HepG2 (cell line): ENCODE measurements around the gene SDR39U1. TPM values are rescaled to one million over a fixed set of nuclear protein-coding genes. Genes with fewer than 3 reads are reported as not detected.

Source experiments
- ATF7 ChIP-seq, 2 experiments: fragments of 450-650 bp in 1 of 2; sonication (generic) in 1 of 2; formaldehyde crosslinking in 1 of 2; IDR thresholded peaks; 2 replicates each; pipeline versions ENCODE4 v1.4.0 to v1.6.1; 2016 to 2020; ENCODE audit warnings: antibody characterized with exemption in 1 of 2, mild to moderate bottlenecking in 1 of 2, missing genetic modification reagents in 1 of 2
- CBX5 ChIP-seq: sonication (generic); formaldehyde crosslinking; IDR thresholded peaks from 2 replicates; pipeline ENCODE4 v1.4.0; 2020; ENCODE audit warnings: missing genetic modification reagents, borderline replicate concordance
- FOXP1 ChIP-seq, 2 experiments: fragments of 450-650 bp in 1 of 2; IDR thresholded peaks; 2 replicates each; pipeline ENCODE4 v1.6.1; 2017 to 2018; ENCODE audit warnings: antibody characterized with exemption in 1 of 2
- KMT2B ChIP-seq: IDR thresholded peaks from 2 replicates; pipeline ENCODE4 v1.6.1; 2016; ENCODE audit warnings: missing genetic modification reagents, missing compliant biosample characterization
- MAFF ChIP-seq: IDR thresholded peaks from 2 replicates; pipeline ENCODE4 v1.6.1; 2011; ENCODE audit warnings: low read depth, low read length, improper control_type of control experiment
- MLLT10 ChIP-seq: sonication (generic); formaldehyde crosslinking; IDR thresholded peaks from 2 replicates; pipeline ENCODE4 v1.4.0; 2020; ENCODE audit warnings: missing genetic modification reagents
- NFKBIZ ChIP-seq: IDR thresholded peaks from 2 replicates; pipeline ENCODE4 v1.6.1; 2018; ENCODE audit warnings: missing genetic modification reagents, missing compliant biosample characterization
- PAWR ChIP-seq: sonication (generic); formaldehyde crosslinking; IDR thresholded peaks from 2 replicates; pipeline ENCODE4 v1.4.0; 2020; ENCODE audit warnings: missing genetic modification reagents, mild to moderate bottlenecking, borderline replicate concordance
- SP5 ChIP-seq: IDR thresholded peaks from 2 replicates; pipeline ENCODE4 v1.6.1; 2016; ENCODE audit warnings: low read depth, borderline replicate concordance
- ZMYM3 ChIP-seq: sonication (generic); formaldehyde crosslinking; IDR thresholded peaks from 2 replicates; pipeline ENCODE4 v1.5.1; 2020; ENCODE audit warnings: mild to moderate bottlenecking, missing genetic modification reagents
- ZNF264 ChIP-seq: sonication (generic); formaldehyde crosslinking; IDR thresholded peaks from 2 replicates; pipeline ENCODE4 v1.4.0; 2020; ENCODE audit warnings: missing genetic modification reagents
- ZNF598 ChIP-seq: sonication (generic); formaldehyde crosslinking; IDR thresholded peaks from 2 replicates; pipeline ENCODE4 v1.5.1; 2020; ENCODE audit warnings: mild to moderate bottlenecking, missing genetic modification reagents, borderline replicate concordance
- ZNF790 ChIP-seq: sonication (generic); formaldehyde crosslinking; IDR thresholded peaks from 2 replicates; pipeline ENCODE4 v1.8.0; 2022; ENCODE audit warnings: missing genetic modification reagents, mild to moderate bottlenecking, borderline replicate concordance
- polyA plus RNA-seq, 8 experiments: library from polyadenylated mRNA; depleted of rRNA in 3 of 8; stranded (reverse) in 7 of 8; unstranded in 1 of 8; fragments of >200 nt; fragmentation: Illumina TruSeq in 4 of 8; extraction: Trizol in 4 of 8; gene quantifications; 2 replicates each; pipeline versions ENCODE4 v1.2.1 to v1.2.3, GENCODE V29; 2011 to 2016; ENCODE audit warnings: low read depth in 4 of 8, missing spikeins in 1 of 8, mixed read lengths in 1 of 8; ENCODE audit not compliant: insufficient read depth in 1 of 8
- total RNA-seq, 5 experiments: library from RNA; depleted of rRNA; stranded (reverse); fragments of >200 nt; fragmentation: Illumina TruSeq; extraction: Trizol; gene quantifications; 2 replicates each; pipeline ENCODE4 v1.2.3, GENCODE V29; 2016; ENCODE audit warnings: low read depth in 1 of 5
- TF ChIP-seq, protein P1 (sequence below): sonication (generic); formaldehyde crosslinking; IDR thresholded peaks from 2 replicates; pipeline ENCODE4 v1.4.0; 2020; ENCODE audit warnings: missing genetic modification reagents, borderline replicate concordance
- TF ChIP-seq, protein P2 (sequence below): sonication (generic); formaldehyde crosslinking; IDR thresholded peaks from 2 replicates; pipeline ENCODE4 v1.5.1; 2020; ENCODE audit warnings: missing genetic modification reagents, mild to moderate bottlenecking, borderline replicate concordance
- TF ChIP-seq, protein P3 (sequence below): sonication (generic); formaldehyde crosslinking; IDR thresholded peaks from 2 replicates; pipeline ENCODE4 v1.4.0; 2020; ENCODE audit warnings: missing genetic modification reagents

Gene SDR39U1
- total and polyA plus RNA-seq, 2 of the 13 experiments (the other 11 are each of a cell fraction or from before 2014, with no cell fraction given) = 34.4 to 129 TPM

DNA sequence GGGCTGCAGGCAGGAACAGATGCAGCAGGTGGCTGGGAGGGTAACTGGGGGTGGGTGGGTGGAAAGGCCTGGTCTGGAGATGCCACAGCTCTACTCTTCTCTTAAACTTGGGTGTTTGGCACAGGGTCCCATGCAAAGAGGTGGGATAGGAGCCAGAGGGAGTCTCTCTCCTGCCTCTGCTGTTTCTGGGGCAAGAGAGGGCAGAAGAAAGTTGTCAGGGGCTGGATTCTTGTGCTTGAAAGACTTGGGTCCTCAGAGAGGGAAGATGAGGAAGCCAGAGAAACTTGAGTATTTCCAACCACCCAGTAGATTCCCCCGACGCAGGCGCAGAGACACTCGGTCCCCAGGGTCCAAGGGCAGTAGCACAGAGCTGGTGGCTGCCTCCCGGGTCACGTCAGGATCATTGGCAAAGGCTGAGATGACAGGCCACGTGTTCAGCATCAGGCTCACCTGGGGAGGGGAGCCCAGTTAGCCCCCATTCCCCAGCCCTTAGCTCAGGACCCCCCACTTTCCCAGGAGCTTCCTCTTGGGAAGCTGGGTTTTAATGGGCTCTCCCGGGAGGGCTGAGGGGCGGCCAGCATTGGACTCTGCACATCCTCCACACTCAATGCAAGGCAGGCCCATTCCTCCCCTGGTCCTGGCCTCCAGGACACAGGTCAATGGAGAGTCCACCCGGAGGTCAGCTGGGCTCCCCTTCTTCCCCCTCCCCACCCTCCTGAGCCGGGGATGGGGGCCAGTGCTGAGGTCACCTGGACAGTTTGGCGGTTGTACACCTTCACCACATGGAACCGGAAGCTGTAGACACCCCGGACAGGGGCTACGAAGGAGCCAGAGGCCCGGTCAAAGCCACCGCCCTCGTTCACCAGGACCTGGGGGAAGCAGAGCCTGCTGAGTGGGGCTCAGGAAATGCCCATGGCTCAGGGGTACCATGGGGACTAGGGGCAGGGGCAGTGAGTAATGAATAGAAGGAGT is 14.8 kb downstream of the SDR39U1 start (continued):
- TF ChIP-seq, protein P1, sequence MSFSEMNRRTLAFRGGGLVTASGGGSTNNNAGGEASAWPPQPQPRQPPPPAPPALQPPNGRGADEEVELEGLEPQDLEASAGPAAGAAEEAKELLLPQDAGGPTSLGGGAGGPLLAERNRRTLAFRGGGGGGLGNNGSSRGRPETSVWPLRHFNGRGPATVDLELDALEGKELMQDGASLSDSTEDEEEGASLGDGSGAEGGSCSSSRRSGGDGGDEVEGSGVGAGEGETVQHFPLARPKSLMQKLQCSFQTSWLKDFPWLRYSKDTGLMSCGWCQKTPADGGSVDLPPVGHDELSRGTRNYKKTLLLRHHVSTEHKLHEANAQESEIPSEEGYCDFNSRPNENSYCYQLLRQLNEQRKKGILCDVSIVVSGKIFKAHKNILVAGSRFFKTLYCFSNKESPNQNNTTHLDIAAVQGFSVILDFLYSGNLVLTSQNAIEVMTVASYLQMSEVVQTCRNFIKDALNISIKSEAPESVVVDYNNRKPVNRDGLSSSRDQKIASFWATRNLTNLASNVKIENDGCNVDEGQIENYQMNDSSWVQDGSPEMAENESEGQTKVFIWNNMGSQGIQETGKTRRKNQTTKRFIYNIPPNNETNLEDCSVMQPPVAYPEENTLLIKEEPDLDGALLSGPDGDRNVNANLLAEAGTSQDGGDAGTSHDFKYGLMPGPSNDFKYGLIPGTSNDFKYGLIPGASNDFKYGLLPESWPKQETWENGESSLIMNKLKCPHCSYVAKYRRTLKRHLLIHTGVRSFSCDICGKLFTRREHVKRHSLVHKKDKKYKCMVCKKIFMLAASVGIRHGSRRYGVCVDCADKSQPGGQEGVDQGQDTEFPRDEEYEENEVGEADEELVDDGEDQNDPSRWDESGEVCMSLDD = no peak
- TF ChIP-seq CBX5 (CRISPR knock-in tag) (0 out of 2 replicates have a peak, but pooled peaks have one; percentile 47), MLLT10 (CRISPR knock-in tag) (no peak), KMT2B (CRISPR knock-in tag) (no peak), ATF7 (IDR thresholded peaks at IDR 0.05) (no peak), ATF7 (CRISPR knock-in tag; IDR thresholded peaks at IDR 0.05) (no peak; the same call in 1 of the 2 replicates), ZMYM3 (CRISPR knock-in tag) (peak; percentile 57), MAFF (no peak), FOXP1 (IDR thresholded peaks at IDR 0.05) (no peak), FOXP1 (CRISPR knock-in tag; IDR thresholded peaks at IDR 0.05) (no peak), NFKBIZ (CRISPR knock-in tag) (no peak), ZNF598 (peak; percentile 80; the same call in 1 of the 2 replicates), ZNF790 (no peak), PAWR (CRISPR knock-in tag) (0 out of 2 replicates have a peak, but pooled peaks have one; percentile 2), ZNF264 (CRISPR knock-in tag) (no peak), SP5 (CRISPR knock-in tag) (no peak)
- TF ChIP-seq, protein P2, sequence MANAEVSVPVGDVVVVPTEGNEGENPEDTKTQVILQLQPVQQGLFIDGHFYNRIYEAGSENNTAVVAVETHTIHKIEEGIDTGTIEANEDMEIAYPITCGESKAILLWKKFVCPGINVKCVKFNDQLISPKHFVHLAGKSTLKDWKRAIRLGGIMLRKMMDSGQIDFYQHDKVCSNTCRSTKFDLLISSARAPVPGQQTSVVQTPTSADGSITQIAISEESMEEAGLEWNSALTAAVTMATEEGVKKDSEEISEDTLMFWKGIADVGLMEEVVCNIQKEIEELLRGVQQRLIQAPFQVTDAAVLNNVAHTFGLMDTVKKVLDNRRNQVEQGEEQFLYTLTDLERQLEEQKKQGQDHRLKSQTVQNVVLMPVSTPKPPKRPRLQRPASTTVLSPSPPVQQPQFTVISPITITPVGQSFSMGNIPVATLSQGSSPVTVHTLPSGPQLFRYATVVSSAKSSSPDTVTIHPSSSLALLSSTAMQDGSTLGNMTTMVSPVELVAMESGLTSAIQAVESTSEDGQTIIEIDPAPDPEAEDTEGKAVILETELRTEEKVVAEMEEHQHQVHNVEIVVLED = no peak; the same call in 1 of the 2 replicates
- TF ChIP-seq, protein P3, sequence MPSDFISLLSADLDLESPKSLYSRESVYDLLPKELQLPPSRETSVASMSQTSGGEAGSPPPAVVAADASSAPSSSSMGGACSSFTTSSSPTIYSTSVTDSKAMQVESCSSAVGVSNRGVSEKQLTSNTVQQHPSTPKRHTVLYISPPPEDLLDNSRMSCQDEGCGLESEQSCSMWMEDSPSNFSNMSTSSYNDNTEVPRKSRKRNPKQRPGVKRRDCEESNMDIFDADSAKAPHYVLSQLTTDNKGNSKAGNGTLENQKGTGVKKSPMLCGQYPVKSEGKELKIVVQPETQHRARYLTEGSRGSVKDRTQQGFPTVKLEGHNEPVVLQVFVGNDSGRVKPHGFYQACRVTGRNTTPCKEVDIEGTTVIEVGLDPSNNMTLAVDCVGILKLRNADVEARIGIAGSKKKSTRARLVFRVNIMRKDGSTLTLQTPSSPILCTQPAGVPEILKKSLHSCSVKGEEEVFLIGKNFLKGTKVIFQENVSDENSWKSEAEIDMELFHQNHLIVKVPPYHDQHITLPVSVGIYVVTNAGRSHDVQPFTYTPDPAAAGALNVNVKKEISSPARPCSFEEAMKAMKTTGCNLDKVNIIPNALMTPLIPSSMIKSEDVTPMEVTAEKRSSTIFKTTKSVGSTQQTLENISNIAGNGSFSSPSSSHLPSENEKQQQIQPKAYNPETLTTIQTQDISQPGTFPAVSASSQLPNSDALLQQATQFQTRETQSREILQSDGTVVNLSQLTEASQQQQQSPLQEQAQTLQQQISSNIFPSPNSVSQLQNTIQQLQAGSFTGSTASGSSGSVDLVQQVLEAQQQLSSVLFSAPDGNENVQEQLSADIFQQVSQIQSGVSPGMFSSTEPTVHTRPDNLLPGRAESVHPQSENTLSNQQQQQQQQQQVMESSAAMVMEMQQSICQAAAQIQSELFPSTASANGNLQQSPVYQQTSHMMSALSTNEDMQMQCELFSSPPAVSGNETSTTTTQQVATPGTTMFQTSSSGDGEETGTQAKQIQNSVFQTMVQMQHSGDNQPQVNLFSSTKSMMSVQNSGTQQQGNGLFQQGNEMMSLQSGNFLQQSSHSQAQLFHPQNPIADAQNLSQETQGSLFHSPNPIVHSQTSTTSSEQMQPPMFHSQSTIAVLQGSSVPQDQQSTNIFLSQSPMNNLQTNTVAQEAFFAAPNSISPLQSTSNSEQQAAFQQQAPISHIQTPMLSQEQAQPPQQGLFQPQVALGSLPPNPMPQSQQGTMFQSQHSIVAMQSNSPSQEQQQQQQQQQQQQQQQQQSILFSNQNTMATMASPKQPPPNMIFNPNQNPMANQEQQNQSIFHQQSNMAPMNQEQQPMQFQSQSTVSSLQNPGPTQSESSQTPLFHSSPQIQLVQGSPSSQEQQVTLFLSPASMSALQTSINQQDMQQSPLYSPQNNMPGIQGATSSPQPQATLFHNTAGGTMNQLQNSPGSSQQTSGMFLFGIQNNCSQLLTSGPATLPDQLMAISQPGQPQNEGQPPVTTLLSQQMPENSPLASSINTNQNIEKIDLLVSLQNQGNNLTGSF = peak; percentile 40; the same call in 1 of the 2 replicates
